Measurements from ENCODE around the gene ABCD1.

DNA sequence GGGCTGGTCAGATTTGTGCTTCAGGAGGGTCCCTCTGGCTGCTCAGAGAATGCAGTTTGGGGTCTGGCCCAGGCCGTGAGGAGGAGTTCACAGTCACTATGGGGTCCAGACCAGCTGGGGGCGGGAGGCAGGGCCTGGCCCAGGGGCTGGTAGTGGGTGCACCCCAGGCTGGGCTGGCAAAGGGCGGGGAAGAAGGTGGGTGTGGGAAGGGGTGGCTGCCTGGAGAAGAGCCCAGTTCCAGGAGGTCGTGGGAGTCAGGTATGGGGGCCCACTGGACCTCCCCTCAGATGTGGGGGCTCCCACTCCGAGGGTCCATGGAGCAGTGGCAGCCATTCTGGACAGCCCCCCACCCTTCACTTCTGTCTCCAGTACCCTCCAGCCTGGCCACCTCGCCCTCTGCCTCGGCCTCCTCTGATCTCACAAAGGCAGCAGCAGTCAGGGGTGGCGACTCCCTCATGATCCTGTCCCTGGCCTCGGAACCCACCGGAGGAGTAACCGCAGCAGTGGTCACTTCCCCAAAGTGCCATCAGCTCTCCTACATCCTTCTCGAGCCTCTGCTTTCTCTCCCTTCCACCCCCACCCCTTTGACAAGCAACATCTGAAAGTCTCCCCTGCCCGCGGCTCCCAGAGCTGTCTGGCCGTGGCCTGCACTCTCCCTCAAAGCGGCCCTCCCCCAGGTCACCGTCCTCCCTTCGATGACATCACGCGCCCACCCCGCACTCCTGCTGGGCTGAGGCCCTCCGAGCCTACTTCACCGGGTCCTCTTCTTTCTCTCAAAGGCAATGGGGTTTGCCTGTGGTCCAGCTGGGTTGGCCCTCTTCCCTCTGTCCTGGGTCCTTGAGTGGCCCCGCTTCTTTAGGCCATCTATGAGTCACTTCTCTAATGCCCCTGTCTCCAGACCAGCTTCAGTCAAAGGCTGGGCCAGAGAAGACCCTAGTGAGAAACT lies 38.6 kb upstream of the ABCD1 start:
- TF ChIP-seq, protein P1, sequence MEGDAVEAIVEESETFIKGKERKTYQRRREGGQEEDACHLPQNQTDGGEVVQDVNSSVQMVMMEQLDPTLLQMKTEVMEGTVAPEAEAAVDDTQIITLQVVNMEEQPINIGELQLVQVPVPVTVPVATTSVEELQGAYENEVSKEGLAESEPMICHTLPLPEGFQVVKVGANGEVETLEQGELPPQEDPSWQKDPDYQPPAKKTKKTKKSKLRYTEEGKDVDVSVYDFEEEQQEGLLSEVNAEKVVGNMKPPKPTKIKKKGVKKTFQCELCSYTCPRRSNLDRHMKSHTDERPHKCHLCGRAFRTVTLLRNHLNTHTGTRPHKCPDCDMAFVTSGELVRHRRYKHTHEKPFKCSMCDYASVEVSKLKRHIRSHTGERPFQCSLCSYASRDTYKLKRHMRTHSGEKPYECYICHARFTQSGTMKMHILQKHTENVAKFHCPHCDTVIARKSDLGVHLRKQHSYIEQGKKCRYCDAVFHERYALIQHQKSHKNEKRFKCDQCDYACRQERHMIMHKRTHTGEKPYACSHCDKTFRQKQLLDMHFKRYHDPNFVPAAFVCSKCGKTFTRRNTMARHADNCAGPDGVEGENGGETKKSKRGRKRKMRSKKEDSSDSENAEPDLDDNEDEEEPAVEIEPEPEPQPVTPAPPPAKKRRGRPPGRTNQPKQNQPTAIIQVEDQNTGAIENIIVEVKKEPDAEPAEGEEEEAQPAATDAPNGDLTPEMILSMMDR (IDR thresholded peaks at IDR 0.05): no peak
- no peak for TF ChIP-seq EZH2 (IDR thresholded peaks at IDR 0.05)
- no peak for TF ChIP-seq EZH2phosphoT487 (IDR thresholded peaks at IDR 0.05)

Measured in neural progenitor cell (in vitro differentiated cells).